GM18526 (cell line): Measurements from ENCODE around the gene PGGHG.

Source experiments
- POLR2A ChIP-seq: IDR thresholded peaks from 3 replicates; pipeline ENCODE4 v1.6.1; 2011; ENCODE audit not compliant: insufficient read length; ENCODE audit errors: extremely low read depth

PGGHG gene

GRCh38 chr11:289712-290620, 1.0 kb downstream of the PGGHG start:
- no peak for TF ChIP-seq POLR2A

GRCh38 chr11:290621-291231, 1.8 kb downstream of the PGGHG start:
- TF ChIP-seq POLR2A = no peak

- no peak for TF ChIP-seq POLR2A
Measured at GRCh38 chr11:291281-292210, 2.6 kb downstream of the PGGHG start.

GRCh38 chr11:292211-293121, 3.5 kb downstream of the PGGHG start:
- TF ChIP-seq POLR2A = no peak

GRCh38 chr11:293271-293851, 4.4 kb downstream of the PGGHG start:
- no peak for TF ChIP-seq POLR2A

- TF ChIP-seq POLR2A = no peak
Measured at GRCh38 chr11:293852-294661, 5.1 kb downstream of the PGGHG start.

GRCh38 chr11:294780-295179, 5.9 kb downstream of the PGGHG start:
- no peak for TF ChIP-seq POLR2A

GRCh38 chr11:295351-296170, 6.6 kb downstream of the PGGHG start:
- no peak for TF ChIP-seq POLR2A

- no peak for TF ChIP-seq POLR2A
Measured at GRCh38 chr11:296171-297050, 7.5 kb downstream of the PGGHG start.

GRCh38 chr11:297051-297585, 8.2 kb downstream of the PGGHG start:
- TF ChIP-seq POLR2A = no peak
